ENCODE measurements around the gene GABRA4. TPM values are rescaled to one million over a fixed set of nuclear protein-coding genes. Genes with fewer than 3 reads are reported as not detected.
A peak's percentile ranks its signal among the peaks of the same experiment; 100 is the strongest.

GABRA4 gene
- total and polyA plus RNA-seq, 11 donors: 2.7 to 43.7 (median 24.6) TPM

DNA sequence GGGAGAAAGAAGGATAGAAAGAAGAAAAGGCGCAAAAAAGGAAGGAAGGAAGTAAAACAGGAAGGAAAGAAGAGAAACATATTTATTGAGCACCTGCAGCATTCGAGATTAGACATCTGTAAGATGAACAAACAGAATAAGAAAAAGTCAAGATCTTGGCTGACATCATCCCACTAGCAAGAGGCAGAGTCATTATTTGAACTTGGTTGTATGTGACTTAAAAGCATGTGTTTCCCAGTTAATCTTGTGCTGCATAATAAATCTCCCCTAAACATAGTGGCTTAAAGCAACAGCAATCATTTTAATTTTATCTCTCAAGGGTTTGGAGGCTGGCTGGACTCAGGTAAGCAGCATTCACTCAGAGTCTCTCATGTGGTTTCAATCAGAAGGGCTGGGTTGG is 45.8 kb downstream of the GABRA4 start:
- ATAC-seq (peak in 1 of 4 donors; percentile 21), DNase-seq (no peak)
- H3K4me1 ChIP-seq: peaks cover 0 to 48% (median 20%) of the 10 kb centered on the region in 12 donors
- intact Hi-C loops (cut with DNase I): loop anchor here in 3 of 10 donors (5.0 kb wide), 1 partner anchor 45 kb away; the partner anchor contains the start of gene GABRA4 (in 3 of the 3)
- H3K27ac ChIP-seq: peak overlapping the region in 6 of 12 donors; percentile 34 to 66 (median 53)
- 29 to 56% (median 45%) methylated on average over 2 of the region's 2 CpGs for WGBS, 4 donors
- H3K36me3 ChIP-seq: no peaks in the 10 kb centered on the region
- no peaks in the 10 kb centered on the region for H3K9me3 ChIP-seq
- TF ChIP-seq POLR2A (IDR thresholded peaks at IDR 0.05): no peak
- TF ChIP-seq, protein P1, sequence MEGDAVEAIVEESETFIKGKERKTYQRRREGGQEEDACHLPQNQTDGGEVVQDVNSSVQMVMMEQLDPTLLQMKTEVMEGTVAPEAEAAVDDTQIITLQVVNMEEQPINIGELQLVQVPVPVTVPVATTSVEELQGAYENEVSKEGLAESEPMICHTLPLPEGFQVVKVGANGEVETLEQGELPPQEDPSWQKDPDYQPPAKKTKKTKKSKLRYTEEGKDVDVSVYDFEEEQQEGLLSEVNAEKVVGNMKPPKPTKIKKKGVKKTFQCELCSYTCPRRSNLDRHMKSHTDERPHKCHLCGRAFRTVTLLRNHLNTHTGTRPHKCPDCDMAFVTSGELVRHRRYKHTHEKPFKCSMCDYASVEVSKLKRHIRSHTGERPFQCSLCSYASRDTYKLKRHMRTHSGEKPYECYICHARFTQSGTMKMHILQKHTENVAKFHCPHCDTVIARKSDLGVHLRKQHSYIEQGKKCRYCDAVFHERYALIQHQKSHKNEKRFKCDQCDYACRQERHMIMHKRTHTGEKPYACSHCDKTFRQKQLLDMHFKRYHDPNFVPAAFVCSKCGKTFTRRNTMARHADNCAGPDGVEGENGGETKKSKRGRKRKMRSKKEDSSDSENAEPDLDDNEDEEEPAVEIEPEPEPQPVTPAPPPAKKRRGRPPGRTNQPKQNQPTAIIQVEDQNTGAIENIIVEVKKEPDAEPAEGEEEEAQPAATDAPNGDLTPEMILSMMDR (IDR thresholded peaks at IDR 0.05): no peak
- no peaks in the 10 kb centered on the region for H3K27me3 ChIP-seq
- H3K4me3 ChIP-seq: no peak overlapping the region

DNA sequence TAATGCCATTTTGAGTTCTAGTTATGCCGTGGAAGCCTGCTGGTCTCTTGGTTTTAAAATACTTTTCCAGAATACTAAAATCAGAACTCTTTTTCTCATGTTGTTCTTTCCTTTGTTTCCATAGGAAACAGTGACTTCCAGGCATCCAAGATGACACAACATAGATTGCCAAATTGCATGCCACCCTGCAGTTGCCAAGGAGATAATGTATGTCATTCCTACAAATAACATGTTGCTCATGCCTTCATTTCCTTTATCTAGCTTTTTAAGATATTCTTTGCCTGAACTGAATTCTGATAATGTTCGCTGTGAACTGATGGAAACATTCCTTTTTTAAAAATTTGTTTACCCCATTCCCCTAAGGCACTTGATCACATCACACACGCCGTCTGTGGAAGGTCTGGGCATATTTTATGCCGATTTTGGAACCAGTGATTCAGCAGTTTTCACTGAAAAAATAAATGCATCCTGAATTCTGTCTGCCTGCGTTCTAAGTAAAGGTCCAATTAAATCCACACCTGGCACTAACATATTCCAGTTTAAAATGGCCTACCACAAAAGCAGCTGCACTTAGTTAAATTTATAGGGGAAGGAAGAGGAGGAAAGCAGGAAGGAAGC is 46.4 kb downstream of the GABRA4 start:
- Histone ChIP-seq H3K9me3 (no peaks in the 10 kb centered on the region), H3K27ac (peak overlapping the region in 6 of 12 donors; percentile 17 to 66 (median 53)), H3K4me3 (no peak overlapping the region), H3K36me3 (no peaks in the 10 kb centered on the region), H3K4me1 (peaks cover 0 to 48% (median 20%) of the 10 kb centered on the region in 12 donors), H3K27me3 (no peaks in the 10 kb centered on the region)
- TF ChIP-seq POLR2A (IDR thresholded peaks at IDR 0.05): no peak
- TF ChIP-seq, protein P1 (IDR thresholded peaks at IDR 0.05): no peak
- DNase-seq (no peak), ATAC-seq (peak in 1 of 4 donors; percentile 49)
- intact Hi-C loops (cut with DNase I): loop anchor here in 3 of 10 donors (5.0 kb wide), 1 partner anchor 45 kb away; the partner anchor contains the start of gene GABRA4 (in 3 of the 3)
- 24 to 30% (median 28%) methylated on average over 6 of the region's 6 CpGs for WGBS, 4 donors

DNA sequence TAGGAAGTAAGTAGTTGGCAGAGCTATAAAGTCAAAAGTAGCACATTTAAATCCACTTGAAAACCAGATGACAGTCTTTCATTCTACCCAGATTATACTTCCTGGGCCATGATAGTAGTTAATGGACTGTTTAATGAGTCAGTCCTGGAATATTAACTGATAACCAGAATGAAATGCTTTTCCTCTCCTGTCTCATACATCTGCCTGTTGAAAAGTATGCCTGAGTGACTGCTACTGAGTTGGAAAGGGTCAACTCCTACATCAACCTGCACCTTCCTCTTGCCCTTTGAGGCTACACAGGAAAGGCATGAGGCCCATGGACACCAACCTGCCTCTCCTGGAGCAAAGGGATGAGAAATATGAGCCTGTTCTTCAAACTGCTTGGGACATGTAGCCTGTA is 48.3 kb downstream of the GABRA4 start:
- no peaks in the 10 kb centered on the region for H3K9me3 ChIP-seq

DNA sequence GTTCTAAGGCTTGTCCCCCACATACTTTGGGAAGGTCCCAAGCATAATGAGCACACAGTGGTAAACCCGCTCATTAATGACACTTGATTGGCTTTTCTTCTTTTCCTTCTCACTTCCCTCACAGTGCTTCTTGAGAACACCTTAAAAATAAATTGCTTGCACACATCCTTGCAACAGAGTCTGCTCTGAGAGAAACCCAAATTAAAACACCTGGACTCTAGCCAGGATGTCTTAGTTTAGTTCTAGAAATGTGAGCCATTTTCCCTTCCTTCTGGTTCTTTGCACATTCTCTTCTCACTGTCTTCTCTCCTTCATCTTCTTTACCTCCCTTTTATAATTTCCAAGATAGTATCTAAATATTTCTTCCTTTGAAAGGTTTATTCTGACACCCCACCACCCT is 49.0 kb downstream of the GABRA4 start:
- 85 to 100% (median 93%) methylated on average over 1 of the region's 1 CpG for WGBS, 4 donors

More for the DNA sequence above, 48.3 kb downstream of the GABRA4 start:
- Histone ChIP-seq H3K27ac (peak overlapping the region in 5 of 12 donors; percentile 11 to 66 (median 36)), H3K27me3 (no peaks in the 10 kb centered on the region), H3K4me3 (no peak overlapping the region), H3K36me3 (no peaks in the 10 kb centered on the region), H3K4me1 (peaks cover 0 to 39% (median 14%) of the 10 kb centered on the region in 12 donors)
- DNase-seq (peak in 1 of 5 donors; percentile 27), ATAC-seq (peak in 3 of 4 donors; percentile 53 to 85 (median 83))
- TF ChIP-seq, protein P1 (IDR thresholded peaks at IDR 0.05): no peak
- TF ChIP-seq POLR2A (IDR thresholded peaks at IDR 0.05): no peak
- intact Hi-C loops (cut with DNase I): loop anchor here in 3 of 10 donors (5.0 kb wide), 1 partner anchor 47 kb away; the partner anchor contains the start of gene GABRA4 (in 3 of the 3)

More for the DNA sequence above, 49.0 kb downstream of the GABRA4 start:
- Histone ChIP-seq H3K27ac (no peak overlapping the region), H3K4me3 (no peak overlapping the region), H3K27me3 (no peaks in the 10 kb centered on the region), H3K4me1 (peaks cover 0 to 36% (median 13%) of the 10 kb centered on the region in 12 donors), H3K9me3 (no peaks in the 10 kb centered on the region), H3K36me3 (no peaks in the 10 kb centered on the region)
- intact Hi-C loops (cut with DNase I): loop anchor here in 1 of 10 donors (5.0 kb wide), 1 partner anchor 58 kb away; no protein-coding TSS in a partner anchor
- DNase-seq (no peak), ATAC-seq (no peak)
- TF ChIP-seq POLR2A (IDR thresholded peaks at IDR 0.05): no peak
- TF ChIP-seq, protein P1 (IDR thresholded peaks at IDR 0.05): no peak
